Hematopoietic multipotent progenitor cell (in vitro differentiated cells): ENCODE results near the gene PAPOLA. TPM values are rescaled to one million over a fixed set of nuclear protein-coding genes. Genes with fewer than 3 reads are reported as not detected.

Experiments used
- DNase-seq, 3 donors: peaks; one replicate each; pipeline ENCODE4 v3.0.0-alpha.2; 2011 to 2015; ENCODE audit warnings: low read depth in 2 of 3, low spot score in 2 of 3
- total RNA-seq: library from RNA; depleted of rRNA; stranded (reverse); fragments of >200 nt; gene quantifications from one replicate; pipeline ENCODE4 v1.2.3, GENCODE V29; 2012

Gene PAPOLA
- total RNA-seq, 1 donor, result 74.6 TPM

- DNase-seq, result no peak
Measured at GRCh38 chr14:96554315-96554910, 52.2 kb downstream of the PAPOLA start.

GRCh38 chr14:96559571-96559970 is 57.4 kb downstream of the PAPOLA start:
- peak in 2 of 3 donors; percentile 71 to 86 for DNase-seq

GRCh38 chr14:96564389-96564788 is 62.2 kb downstream of the PAPOLA start:
- no peak for DNase-seq

- no peak for DNase-seq
Measured at GRCh38 chr14:96565811-96566210, 63.6 kb downstream of the PAPOLA start.

DNA sequence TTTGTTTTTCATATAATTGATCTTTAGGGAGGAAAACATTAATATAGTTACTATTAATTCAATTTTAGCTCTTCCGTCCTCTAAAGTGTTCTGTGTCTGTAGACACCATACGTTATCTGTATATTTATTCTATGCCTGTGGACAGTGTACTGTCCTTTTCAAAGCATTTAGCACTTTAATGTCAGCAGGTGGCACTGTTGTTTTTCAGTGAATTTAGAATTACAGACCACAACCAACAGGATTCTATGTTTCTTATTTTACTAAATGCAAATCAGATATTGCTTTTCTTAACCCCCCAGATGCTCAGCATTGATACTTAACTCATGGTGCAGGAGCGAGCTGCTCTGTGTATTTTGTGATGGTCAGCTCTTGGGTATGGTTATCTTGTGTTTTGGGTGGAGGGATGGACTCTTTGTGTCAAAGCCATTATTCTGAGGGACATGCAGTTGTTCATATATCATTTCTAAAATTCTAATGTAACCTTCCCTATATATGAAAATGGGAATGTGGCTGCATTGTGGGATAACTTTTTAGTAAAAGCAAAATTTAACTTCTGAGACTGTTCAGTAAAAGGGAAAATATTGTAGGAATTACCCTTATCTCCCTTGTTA is 65.2 kb downstream of the PAPOLA start:
- peak in 2 of 3 donors; percentile 37 to 63 for DNase-seq

DNA sequence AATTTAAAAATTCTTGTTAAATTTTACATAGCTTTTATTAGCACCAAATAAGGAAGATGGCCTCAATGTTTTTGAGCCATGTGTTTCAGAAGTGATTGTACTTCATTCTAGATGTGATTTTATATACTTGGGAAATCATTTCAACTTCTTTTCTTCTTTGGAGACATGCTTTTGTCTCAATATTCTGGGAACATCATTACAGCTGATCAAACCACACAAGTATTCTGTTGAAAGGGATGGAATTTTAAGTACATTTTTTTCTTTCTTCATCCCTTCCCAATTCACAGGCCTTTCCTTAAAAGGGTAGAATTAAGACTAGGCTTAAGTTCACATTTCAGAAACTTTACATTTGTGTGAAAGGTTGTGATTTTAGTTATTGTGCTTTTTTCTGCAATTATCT is 66.4 kb downstream of the PAPOLA start:
- no peak for DNase-seq

DNA sequence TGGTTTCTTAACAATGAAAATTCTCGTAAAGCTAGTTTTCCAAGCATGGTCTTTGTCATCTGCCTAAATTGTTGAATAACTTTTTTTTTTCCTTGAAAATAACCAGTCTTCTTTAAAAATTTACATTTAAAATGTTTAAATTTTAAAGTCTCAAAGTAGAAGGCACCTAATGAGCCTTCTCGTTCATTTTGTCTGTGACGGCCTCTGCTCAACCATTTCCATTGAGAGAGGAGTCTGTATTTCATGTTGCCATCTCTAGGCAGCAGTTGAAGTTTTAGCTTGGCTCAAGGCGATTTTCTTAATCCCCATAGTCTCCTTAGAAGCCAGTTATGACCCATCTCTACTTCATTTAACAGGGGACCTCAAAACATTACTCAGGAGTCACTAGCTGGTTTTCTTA is 69.1 kb downstream of the PAPOLA start:
- no peak for DNase-seq

- DNase-seq, result no peak
Measured at GRCh38 chr14:96573473-96574100, 71.4 kb downstream of the PAPOLA start.

DNA sequence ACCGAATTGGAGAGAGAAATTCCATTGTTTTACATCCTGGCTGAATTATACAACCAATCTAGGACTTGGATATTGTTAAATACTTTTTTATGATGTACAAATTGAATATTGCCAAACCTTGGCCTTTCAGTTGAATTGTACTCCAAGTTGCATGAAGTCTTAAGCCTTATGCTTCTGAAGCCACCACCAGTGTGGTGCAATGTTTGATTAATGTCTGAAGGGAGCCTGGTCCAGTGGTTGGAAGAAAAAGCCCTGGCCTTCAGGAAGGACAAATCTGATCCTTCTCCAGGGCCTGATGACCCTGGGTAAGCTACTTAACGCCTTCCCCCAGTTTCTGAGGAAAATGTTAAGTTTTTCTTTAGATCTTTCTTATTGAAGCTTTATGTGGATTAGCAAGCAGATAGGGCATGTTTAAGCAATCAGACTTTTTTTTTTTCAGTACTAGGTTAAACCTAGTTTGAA is 72.0 kb downstream of the PAPOLA start:
- no peak for DNase-seq

DNA sequence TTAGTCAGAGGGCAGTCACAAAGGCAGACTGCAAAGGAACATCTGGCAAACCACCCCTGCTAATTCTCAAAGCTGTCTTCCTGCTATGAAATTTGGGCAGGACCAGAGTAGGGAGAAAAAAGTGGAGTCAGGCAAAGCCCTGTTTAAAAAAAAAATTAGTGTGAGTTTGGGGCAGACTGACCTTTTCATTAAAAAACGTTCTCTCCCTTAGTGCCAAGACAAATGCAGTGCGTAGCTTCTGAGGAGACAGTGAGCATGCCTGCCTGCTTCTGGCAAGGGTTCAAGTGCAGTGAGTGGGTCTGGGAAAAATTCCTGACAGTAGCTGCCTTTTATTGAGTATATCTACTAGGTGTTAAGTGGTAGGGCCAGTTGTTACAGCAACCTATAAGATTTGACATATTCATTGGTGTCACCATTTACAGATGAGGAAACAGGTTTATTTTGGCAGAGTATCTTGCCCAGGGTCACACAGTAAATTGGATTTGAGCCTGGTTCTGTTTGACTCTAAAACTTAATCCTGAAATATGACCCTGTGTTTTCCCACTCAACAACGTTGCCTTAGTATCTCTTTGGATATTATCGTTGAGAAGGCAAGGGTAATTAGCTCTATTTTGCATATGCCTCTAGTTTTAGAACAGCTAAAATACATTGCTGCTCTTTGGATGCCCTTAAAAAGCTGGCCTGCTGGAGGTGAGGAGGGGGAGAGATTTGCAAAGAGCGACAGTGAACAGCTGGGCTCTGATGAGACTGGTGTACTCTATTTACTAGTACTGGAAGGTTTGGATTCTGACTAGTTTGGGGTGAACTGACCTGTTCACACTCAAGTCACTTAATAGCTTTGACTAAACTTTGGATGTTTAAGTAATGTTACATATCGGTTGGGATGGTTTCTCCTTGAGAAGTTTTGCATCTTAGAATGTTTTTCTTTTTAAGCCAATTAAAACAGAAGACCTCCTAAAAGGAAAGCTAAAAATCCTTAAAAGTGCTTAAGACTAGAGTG is 72.8 kb downstream of the PAPOLA start:
- DNase-seq, result no peak

- no peak for DNase-seq
Measured at GRCh38 chr14:96576359-96576758, 74.2 kb downstream of the PAPOLA start.

DNA sequence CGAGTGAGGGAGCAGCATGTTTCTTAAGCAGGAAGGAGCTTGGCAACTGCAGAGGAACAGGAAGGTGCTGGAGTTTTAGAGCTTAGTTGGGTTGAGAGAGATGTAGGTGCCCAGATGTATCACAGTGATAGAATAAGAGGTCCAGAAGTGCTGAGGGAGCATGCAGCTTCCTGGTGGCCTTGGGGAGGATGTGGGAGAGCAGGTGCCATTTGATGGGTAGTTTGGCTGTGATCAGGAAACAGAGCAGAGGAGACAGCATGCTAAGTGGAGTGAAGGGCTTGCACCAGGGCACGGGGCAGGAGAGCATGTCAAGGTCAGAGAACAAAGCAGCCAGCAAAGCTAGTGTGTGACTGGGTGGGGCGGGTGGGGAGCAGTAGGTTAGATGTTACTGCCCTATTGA is 74.8 kb downstream of the PAPOLA start:
- no peak for DNase-seq

- DNase-seq, result no peak
Measured at GRCh38 chr14:96578619-96579018, 76.4 kb downstream of the PAPOLA start.

- DNase-seq, result no peak
Measured at GRCh38 chr14:96579358-96579757, 77.2 kb downstream of the PAPOLA start.

- no peak for DNase-seq
Measured at GRCh38 chr14:96579855-96580254, 77.7 kb downstream of the PAPOLA start.

DNA sequence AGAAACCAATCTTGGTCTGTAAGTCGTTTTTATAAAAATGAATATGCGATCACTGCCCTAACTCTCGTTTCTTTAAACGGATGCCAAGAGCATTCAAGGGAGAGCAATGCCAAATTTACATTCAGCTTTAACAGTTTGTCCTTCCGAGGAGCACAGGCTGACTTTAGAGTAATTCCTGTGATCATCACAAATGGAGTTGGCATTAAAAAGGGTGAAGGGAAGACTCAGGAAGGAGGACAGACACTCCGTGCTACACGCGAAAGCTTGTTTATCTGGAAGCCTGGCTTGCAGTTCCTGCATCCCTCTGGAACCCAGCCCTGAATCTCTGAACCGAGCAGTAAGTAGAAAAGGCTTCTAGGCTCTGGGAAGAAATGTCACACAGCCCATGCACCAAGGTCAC is 78.4 kb downstream of the PAPOLA start:
- DNase-seq, result no peak

GRCh38 chr14:96581026-96581425 is 78.8 kb downstream of the PAPOLA start:
- DNase-seq, result no peak

DNA sequence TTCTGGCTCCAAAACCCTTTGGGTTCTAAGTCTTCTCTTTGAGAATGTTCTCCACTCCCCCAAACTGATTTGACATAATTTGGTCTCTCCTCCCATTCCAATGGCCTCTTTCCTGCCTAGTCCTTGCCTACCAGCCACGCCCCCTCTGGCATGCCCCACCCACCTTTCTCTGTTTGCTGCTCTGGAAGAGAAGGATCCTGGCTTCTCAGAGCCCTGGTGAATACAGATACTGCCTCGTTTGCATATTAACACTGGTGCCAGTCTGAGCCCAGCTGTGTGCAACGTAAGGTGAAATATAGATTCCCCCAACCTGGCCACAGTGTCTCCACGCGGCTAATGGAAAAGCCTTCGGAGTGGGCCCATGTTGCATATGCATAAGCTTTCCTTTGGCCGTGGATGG is 79.7 kb downstream of the PAPOLA start:
- no peak for DNase-seq

- no peak for DNase-seq
Measured at GRCh38 chr14:96582411-96582961, 80.3 kb downstream of the PAPOLA start.

DNA sequence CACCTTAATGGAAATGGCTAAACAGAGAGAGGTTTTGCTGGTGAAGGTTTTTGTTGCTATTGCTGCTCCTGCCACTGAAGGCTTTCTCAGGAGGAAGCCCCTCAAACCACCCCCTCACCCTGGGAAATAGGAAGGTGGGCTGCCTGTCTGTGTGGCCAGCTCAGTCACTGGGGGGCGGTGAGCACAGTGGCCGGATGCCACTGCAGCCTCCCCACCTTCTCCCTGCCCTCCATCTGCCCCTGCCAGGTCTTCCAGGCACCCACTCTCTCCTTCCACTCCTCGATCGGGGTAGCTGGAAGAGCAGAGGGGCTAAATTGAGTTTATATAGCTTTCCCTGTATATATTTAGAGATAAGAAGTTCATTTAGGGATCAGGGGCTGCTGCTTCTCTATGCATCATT is 80.8 kb downstream of the PAPOLA start:
- DNase-seq, result no peak

DNA sequence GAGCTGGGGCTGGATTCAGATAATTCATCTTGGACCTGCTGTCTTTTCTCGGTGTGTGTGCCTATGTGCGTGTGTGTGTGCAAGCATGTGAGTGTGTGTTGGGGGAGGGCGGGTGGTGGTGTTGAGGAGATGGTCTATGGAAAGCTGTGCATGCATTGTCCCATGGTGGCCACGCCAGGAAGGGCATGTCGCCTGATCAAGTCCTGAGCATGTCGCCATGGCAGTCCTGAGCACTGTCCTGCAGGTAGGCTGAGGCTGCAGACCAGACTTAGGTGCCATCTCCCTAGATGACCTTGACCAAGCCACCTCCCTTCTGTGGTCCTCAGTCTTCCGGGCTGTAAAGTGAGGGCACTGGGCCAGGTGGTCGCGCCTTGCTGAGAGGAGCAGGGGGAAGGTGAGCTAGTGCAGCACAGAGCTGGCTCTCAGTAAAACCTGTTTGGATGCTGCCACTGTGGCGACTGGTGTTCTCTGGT is 81.4 kb downstream of the PAPOLA start:
- no peak for DNase-seq
